AG09309 (cell line): Measurements from ENCODE around the gene FAM200C.

ENCODE experiments used
- DNase-seq: peaks from one replicate; pipeline ENCODE4 v3.0.0-alpha.2; 2010; ENCODE audit warnings: low read depth
- H3K4me3 ChIP-seq: 2 replicates; pipeline ENCODE4 v1.5.1; 2011; ENCODE audit warnings: mild to moderate bottlenecking, low read depth, low read length, moderate library complexity; ENCODE audit not compliant: control insufficient read depth
- TF ChIP-seq, protein P1 (sequence below): IDR thresholded peaks from 2 replicates; pipeline ENCODE4 v1.5.1; 2011; ENCODE audit warnings: mild to moderate bottlenecking, low read depth, low read length, inconsistent platforms; ENCODE audit not compliant: insufficient read depth, control insufficient read depth; ENCODE audit errors: missing control alignments

FAM200C gene

DNA sequence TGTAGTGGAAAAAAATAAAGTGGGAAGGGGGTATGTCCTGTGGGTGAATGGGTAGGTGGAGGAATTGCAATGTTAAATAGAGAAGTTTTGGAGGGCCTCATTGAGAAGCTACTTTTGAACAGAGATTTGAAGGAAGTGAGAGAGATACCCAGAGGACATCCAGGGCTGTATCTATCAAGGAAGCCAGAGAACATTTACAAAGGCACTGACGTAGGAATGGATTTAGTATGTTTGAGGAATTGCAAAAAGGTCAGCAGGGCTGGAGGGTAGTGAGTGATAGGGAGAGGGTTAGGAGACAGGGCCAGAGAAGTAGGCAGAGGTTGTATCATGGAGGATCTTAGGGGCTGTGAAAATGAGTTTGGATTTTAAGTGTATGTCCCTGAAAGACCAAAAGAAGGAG lies 35.7 kb upstream of the FAM200C start:
- no peak for DNase-seq
- H3K4me3 ChIP-seq, result no peak overlapping the region
- TF ChIP-seq, protein P1, sequence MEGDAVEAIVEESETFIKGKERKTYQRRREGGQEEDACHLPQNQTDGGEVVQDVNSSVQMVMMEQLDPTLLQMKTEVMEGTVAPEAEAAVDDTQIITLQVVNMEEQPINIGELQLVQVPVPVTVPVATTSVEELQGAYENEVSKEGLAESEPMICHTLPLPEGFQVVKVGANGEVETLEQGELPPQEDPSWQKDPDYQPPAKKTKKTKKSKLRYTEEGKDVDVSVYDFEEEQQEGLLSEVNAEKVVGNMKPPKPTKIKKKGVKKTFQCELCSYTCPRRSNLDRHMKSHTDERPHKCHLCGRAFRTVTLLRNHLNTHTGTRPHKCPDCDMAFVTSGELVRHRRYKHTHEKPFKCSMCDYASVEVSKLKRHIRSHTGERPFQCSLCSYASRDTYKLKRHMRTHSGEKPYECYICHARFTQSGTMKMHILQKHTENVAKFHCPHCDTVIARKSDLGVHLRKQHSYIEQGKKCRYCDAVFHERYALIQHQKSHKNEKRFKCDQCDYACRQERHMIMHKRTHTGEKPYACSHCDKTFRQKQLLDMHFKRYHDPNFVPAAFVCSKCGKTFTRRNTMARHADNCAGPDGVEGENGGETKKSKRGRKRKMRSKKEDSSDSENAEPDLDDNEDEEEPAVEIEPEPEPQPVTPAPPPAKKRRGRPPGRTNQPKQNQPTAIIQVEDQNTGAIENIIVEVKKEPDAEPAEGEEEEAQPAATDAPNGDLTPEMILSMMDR, result no peak

DNA sequence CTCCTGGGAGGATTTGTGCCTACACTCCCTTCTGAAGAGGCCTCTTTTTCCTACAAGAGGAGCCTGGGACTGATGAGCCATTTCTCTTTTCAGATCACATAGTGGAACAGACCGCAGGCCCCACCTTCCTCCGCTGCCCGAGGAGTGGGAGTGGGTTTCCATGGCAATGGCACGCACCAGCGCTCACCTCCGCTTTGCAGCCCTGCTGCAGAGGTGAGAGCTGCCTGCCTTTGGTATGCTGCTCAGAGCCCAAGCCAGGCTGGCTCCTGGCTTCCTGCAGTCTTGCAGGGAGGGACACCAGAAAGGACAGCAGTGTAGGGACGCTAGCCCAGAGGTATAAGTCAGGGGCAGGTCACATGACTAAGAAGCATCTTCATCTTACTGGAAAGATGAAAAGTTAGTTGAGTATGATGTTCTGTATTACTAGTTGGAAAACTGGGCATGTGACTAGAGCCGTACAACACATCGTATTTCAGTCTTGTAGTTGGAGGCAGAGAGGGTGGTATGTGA lies 34.2 kb upstream of the FAM200C start:
- no peak for DNase-seq
- H3K4me3 ChIP-seq, result no peak overlapping the region
- TF ChIP-seq, protein P1, result no peak

DNA sequence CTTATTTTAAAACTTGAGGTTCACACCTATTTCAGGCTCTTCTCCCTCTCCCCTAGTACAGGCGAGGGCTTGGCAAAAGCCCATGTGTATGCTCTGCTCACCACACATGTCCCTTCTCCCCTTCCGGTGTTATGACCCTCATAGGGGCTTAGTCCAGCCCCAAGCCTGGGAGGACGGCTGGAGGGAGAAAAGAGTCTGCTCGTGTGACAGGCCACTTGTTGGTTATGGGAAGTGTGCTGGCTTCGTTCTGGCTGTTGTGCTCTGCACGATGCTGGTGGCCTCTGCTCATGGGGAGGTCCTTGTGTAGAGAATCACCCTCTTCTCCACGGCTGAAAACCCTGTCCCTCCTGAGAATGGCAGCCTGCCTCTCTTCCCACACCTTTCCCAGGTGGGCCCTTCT lies 32.9 kb upstream of the FAM200C start:
- TF ChIP-seq, protein P1, result no peak
- no peak overlapping the region for H3K4me3 ChIP-seq
- DNase-seq, result no peak

DNA sequence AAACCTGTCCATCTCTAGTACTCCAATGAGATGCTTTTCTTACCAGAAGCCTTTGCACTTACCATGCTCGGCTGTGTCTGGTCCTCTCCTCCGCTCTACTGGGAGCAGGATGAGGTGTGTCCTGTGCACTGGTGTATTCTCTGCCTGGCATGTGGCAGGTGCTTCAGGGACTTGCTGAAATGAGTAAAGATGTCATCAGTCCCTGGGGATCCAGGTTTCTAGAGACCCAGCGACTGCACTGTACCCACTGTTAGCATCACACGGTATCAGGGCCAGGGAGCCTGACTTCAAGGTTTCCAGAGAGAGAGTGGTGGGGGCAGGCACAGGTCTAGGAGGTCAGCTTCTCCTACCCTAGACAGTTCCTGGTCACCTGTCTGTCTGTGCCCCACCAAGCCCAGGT lies 32.3 kb upstream of the FAM200C start:
- H3K4me3 ChIP-seq, result no peak overlapping the region
- TF ChIP-seq, protein P1, result no peak
- no peak for DNase-seq

DNA sequence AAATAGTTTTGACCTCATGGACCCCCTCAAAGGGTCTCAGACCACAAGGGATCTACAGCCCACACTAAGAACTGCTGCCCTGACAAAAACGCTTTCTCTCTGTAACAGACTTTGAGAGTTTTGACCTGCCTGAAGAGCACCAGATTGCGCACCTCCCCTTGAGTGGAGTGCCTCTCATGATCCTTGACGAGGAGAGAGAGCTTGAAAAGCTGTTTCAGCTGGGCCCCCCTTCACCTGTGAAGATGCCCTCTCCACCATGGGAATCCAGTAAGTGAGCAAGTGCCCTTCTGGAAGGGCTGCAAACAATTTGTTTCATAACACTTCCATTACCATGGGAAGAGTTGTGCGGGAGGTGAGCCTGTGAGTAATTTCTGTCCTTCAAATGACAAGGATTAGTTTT lies 27.8 kb upstream of the FAM200C start:
- no peak overlapping the region for H3K4me3 ChIP-seq
- no peak for DNase-seq
- TF ChIP-seq, protein P1, result no peak

DNA sequence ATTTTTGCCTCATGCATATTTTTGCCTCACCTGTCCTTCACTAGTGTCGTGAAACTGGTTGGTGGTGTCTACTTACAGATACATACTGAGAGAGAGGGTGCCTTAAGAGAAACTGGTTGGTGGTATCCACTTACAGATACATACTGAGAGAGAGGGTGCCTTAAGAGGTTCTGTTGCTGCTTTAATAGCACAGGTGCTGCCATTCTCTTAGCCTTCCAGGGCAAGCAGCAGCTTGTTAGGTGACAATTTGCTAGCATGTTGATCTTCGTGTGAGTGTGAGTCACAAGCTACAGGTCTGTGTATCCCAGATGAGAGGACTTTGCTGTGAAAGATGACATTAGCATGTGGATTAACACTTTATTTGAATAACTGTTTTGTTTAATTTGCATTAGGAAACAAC lies 23.2 kb upstream of the FAM200C start:
- TF ChIP-seq, protein P1, result no peak
- DNase-seq, result no peak
- peak overlapping the region; percentile 82 for H3K4me3 ChIP-seq
